ENCODE measurements around the gene DPP4. TPM values are rescaled to one million over a fixed set of nuclear protein-coding genes. Genes with fewer than 3 reads are reported as not detected.
A peak's percentile ranks its signal among the peaks of the same experiment; 100 is the strongest.

Gene DPP4
- total RNA-seq, 2 experiments from 2014 or later = 122 to 126 TPM

GRCh38 chr2:161975062-161975812, 98.8 kb downstream of the DPP4 start:
- ChIA-PET POLR2A (interaction anchor here (1.1 to 1.7 kb wide), 2 partner anchors 18 to 20 kb away, joined by 3 to 6 read pairs; no protein-coding TSS in a partner anchor), CTCF (no interaction called here)
- DNase-seq = no peak
- H3K9me3 Mint-ChIP-seq = peaks cover 11% of the 10 kb centered on the region
- H3K4me1 Mint-ChIP-seq = peaks cover 58% of the 10 kb centered on the region
- no peaks in the 10 kb centered on the region for H3K27me3 Mint-ChIP-seq
- peaks cover 41% of the 10 kb centered on the region for H3K36me3 Mint-ChIP-seq (ENCODE audit: low read depth)
- H3K27ac Mint-ChIP-seq = peak overlapping the region; percentile 46
- no peak overlapping the region for H3K4me3 Mint-ChIP-seq

- Mint-ChIP-seq H3K4me1 (peaks cover 52% of the 10 kb centered on the region), H3K9me3 (peaks cover 11% of the 10 kb centered on the region), H3K4me3 (no peak overlapping the region), H3K27me3 (no peaks in the 10 kb centered on the region), H3K36me3 (ENCODE audit: low read depth) (peaks cover 47% of the 10 kb centered on the region), H3K27ac (peak overlapping the region; percentile 48)
- DNase-seq = no peak
- CTCF ChIA-PET = no interaction called here
- POLR2A ChIA-PET = interaction anchor here (1.1 to 1.7 kb wide), 2 partner anchors 18 to 20 kb away, joined by 3 to 6 read pairs; no protein-coding TSS in a partner anchor
Observed at GRCh38 chr2:161974461-161974860, 99.6 kb downstream of the DPP4 start.

- POLR2A ChIA-PET = interaction anchor here (1.0 kb wide), 2 partner anchors 9 to 19 kb away, joined by 3 to 5 read pairs; no protein-coding TSS in a partner anchor
- CTCF ChIA-PET = no interaction called here
- DNase-seq = no peak
- H3K4me3 Mint-ChIP-seq = no peak overlapping the region
- H3K27me3 Mint-ChIP-seq = no peaks in the 10 kb centered on the region
- H3K9me3 Mint-ChIP-seq = peaks cover 15% of the 10 kb centered on the region
- peaks cover 46% of the 10 kb centered on the region for H3K4me1 Mint-ChIP-seq
- H3K36me3 Mint-ChIP-seq (ENCODE audit: low read depth) = peaks cover 60% of the 10 kb centered on the region
- no peak overlapping the region for H3K27ac Mint-ChIP-seq
Observed at GRCh38 chr2:161972866-161973265, 101.1 kb downstream of the DPP4 start.

- H3K4me1 Mint-ChIP-seq = peaks cover 44% of the 10 kb centered on the region
- H3K27ac Mint-ChIP-seq = no peak overlapping the region
- ChIA-PET CTCF (interaction anchor here (1.3 kb wide), 1 partner anchor 21 kb away, joined by 4 read pairs; no protein-coding TSS in a partner anchor), POLR2A (interaction anchor here (0.7 to 1.2 kb wide), 5 partner anchors 8 to 102 kb away, joined by 3 to 8 read pairs (median 3); partner anchors contain the start of gene DPP4)
- peaks cover 13% of the 10 kb centered on the region for H3K9me3 Mint-ChIP-seq
- DNase-seq = no peak
- H3K27me3 Mint-ChIP-seq = no peaks in the 10 kb centered on the region
- H3K4me3 Mint-ChIP-seq = no peak overlapping the region
- H3K36me3 Mint-ChIP-seq (ENCODE audit: low read depth) = peaks cover 61% of the 10 kb centered on the region
Observed at GRCh38 chr2:161972232-161972631, 101.8 kb downstream of the DPP4 start.

- H3K27me3 Mint-ChIP-seq = no peaks in the 10 kb centered on the region
- peaks cover 60% of the 10 kb centered on the region for H3K36me3 Mint-ChIP-seq (ENCODE audit: low read depth)
- H3K9me3 Mint-ChIP-seq = peaks cover 15% of the 10 kb centered on the region
- H3K4me3 Mint-ChIP-seq = no peak overlapping the region
- CTCF ChIA-PET = interaction anchor here (1.3 kb wide), 2 partner anchors 22 to 25 kb away, joined by 4 read pairs; no protein-coding TSS in a partner anchor
- DNase-seq = no peak
- POLR2A ChIA-PET = interaction anchor here (0.7 to 1.2 kb wide), 4 partner anchors 8 to 102 kb away, joined by 3 to 8 read pairs (median 4); partner anchors contain the start of gene DPP4
- peaks cover 44% of the 10 kb centered on the region for H3K4me1 Mint-ChIP-seq
- no peak overlapping the region for H3K27ac Mint-ChIP-seq
Observed at GRCh38 chr2:161971551-161971950, 102.5 kb downstream of the DPP4 start.

- H3K27me3 Mint-ChIP-seq = no peaks in the 10 kb centered on the region
- peaks cover 12% of the 10 kb centered on the region for H3K9me3 Mint-ChIP-seq
- ChIA-PET CTCF (interaction anchor here (1.2 kb wide), 1 partner anchor 333 kb away, joined by 3 read pairs; no protein-coding TSS in a partner anchor), POLR2A (interaction anchor here (1.0 to 2.3 kb wide), 2 partner anchors 16 to 23 kb away, joined by 3 to 6 read pairs; no protein-coding TSS in a partner anchor)
- peaks cover 49% of the 10 kb centered on the region for H3K36me3 Mint-ChIP-seq (ENCODE audit: low read depth)
- DNase-seq = no peak
- H3K27ac Mint-ChIP-seq = no peak overlapping the region
- H3K4me1 Mint-ChIP-seq = peaks cover 40% of the 10 kb centered on the region
- no peak overlapping the region for H3K4me3 Mint-ChIP-seq
Observed at GRCh38 chr2:161969159-161969558, 104.9 kb downstream of the DPP4 start.

GRCh38 chr2:161965994-161966393, 108.0 kb downstream of the DPP4 start:
- Mint-ChIP-seq H3K27ac (no peak overlapping the region), H3K36me3 (ENCODE audit: low read depth) (peaks cover 43% of the 10 kb centered on the region), H3K4me3 (no peak overlapping the region), H3K9me3 (peaks cover 17% of the 10 kb centered on the region), H3K27me3 (no peaks in the 10 kb centered on the region), H3K4me1 (peaks cover 32% of the 10 kb centered on the region)
- POLR2A ChIA-PET = no interaction called here
- CTCF ChIA-PET = no interaction called here
- DNase-seq = no peak

- H3K4me1 Mint-ChIP-seq = peaks cover 29% of the 10 kb centered on the region
- H3K36me3 Mint-ChIP-seq (ENCODE audit: low read depth) = peaks cover 34% of the 10 kb centered on the region
- no peaks in the 10 kb centered on the region for H3K27me3 Mint-ChIP-seq
- H3K9me3 Mint-ChIP-seq = peaks cover 14% of the 10 kb centered on the region
- ChIA-PET POLR2A (interaction anchor here (0.7 to 1.8 kb wide), 6 partner anchors 9 to 110 kb away, joined by 3 to 7 read pairs (median 4); partner anchors contain the start of gene DPP4), CTCF (interaction anchor here (1.0 to 1.5 kb wide), 4 partner anchors 10 to 28 kb away, joined by 3 to 6 read pairs (median 3); no protein-coding TSS in a partner anchor)
- H3K4me3 Mint-ChIP-seq = no peak overlapping the region
- DNase-seq = no peak
- H3K27ac Mint-ChIP-seq = peak overlapping the region; percentile 25
Observed at GRCh38 chr2:161964160-161964559, 109.9 kb downstream of the DPP4 start.

- Mint-ChIP-seq H3K27me3 (no peaks in the 10 kb centered on the region), H3K9me3 (peaks cover 10% of the 10 kb centered on the region), H3K27ac (no peak overlapping the region), H3K4me1 (peaks cover 34% of the 10 kb centered on the region), H3K4me3 (no peak overlapping the region), H3K36me3 (ENCODE audit: low read depth) (peaks cover 27% of the 10 kb centered on the region)
- ChIA-PET CTCF (no interaction called here), POLR2A (no interaction called here)
- no peak for DNase-seq
Observed at GRCh38 chr2:161962160-161962559, 111.9 kb downstream of the DPP4 start.

GRCh38 chr2:161961061-161961460, 113.0 kb downstream of the DPP4 start:
- POLR2A ChIA-PET = interaction anchor here (1.3 kb wide), 1 partner anchor 26 kb away, joined by 4 read pairs; no protein-coding TSS in a partner anchor
- no peak for DNase-seq
- Mint-ChIP-seq H3K36me3 (ENCODE audit: low read depth) (peaks cover 27% of the 10 kb centered on the region), H3K27me3 (no peaks in the 10 kb centered on the region), H3K9me3 (peaks cover 7% of the 10 kb centered on the region), H3K4me3 (no peak overlapping the region), H3K4me1 (peaks cover 40% of the 10 kb centered on the region), H3K27ac (no peak overlapping the region)
- CTCF ChIA-PET = interaction anchor here (1.2 kb wide), 1 partner anchor 26 kb away, joined by 3 read pairs; no protein-coding TSS in a partner anchor

GRCh38 chr2:161956738-161957137, 117.3 kb downstream of the DPP4 start:
- ChIA-PET POLR2A (interaction anchor here (0.7 to 7.3 kb wide), 7 partner anchors 10 to 649 kb away, joined by 3 to 242 read pairs (median 5); partner anchors contain the start of genes DPP4 and PSMD14), CTCF (interaction anchor here (1.4 to 3.2 kb wide), 2 partner anchors 32 to 36 kb away, joined by 3 to 15 read pairs; no protein-coding TSS in a partner anchor)
- Mint-ChIP-seq H3K27ac (peak overlapping the region; percentile 89), H3K4me3 (peak overlapping the region; percentile 38), H3K4me1 (peaks cover 58% of the 10 kb centered on the region), H3K36me3 (ENCODE audit: low read depth) (peaks cover 27% of the 10 kb centered on the region), H3K9me3 (no peaks in the 10 kb centered on the region), H3K27me3 (no peaks in the 10 kb centered on the region)
- peak; percentile 40 for DNase-seq

- Mint-ChIP-seq H3K4me3 (no peak overlapping the region), H3K9me3 (no peaks in the 10 kb centered on the region), H3K4me1 (peaks cover 64% of the 10 kb centered on the region), H3K36me3 (ENCODE audit: low read depth) (peaks cover 24% of the 10 kb centered on the region), H3K27ac (peak overlapping the region; percentile 70), H3K27me3 (no peaks in the 10 kb centered on the region)
- DNase-seq = no peak
- CTCF ChIA-PET = interaction anchor here (1.6 to 3.5 kb wide), 4 partner anchors 9 to 171 kb away, joined by 5 to 18 read pairs (median 10); no protein-coding TSS in a partner anchor
- POLR2A ChIA-PET = interaction anchor here (1.0 to 7.3 kb wide), 6 partner anchors 20 to 117 kb away, joined by 3 to 242 read pairs (median 47); partner anchors contain the start of gene DPP4
Observed at GRCh38 chr2:161955211-161955610, 118.8 kb downstream of the DPP4 start.

Data from activated CD4-positive, alpha-beta memory T cell treated with anti-CD3 and anti-CD28 coated beads, Interleukin-2, amount 10 ng/mL, durations not matched to agents 7 days and 5 days (primary cell).